Non-pigmented ciliary epithelial cell (primary cell): Measurements from ENCODE around the gene ACHE.

Source experiments
- DNase-seq: peaks from one replicate; pipeline ENCODE4 v3.0.0-alpha.2; 2010; ENCODE audit warnings: low read depth

Gene ACHE

GRCh38 chr7:100896732-100897608 lies 1.3 kb upstream of the ACHE start:
- DNase-seq, result no peak

GRCh38 chr7:100895956-100896731 lies 456 bp upstream of the ACHE start:
- no peak for DNase-seq

GRCh38 chr7:100894860-100895700 lies 608 bp downstream of the ACHE start:
- no peak for DNase-seq

GRCh38 chr7:100893910-100894721 lies 1.6 kb downstream of the ACHE start:
- no peak for DNase-seq

GRCh38 chr7:100893318-100893895 lies 2.3 kb downstream of the ACHE start:
- DNase-seq, result no peak

GRCh38 chr7:100892364-100893317 lies 3.0 kb downstream of the ACHE start:
- no peak for DNase-seq

GRCh38 chr7:100891568-100892247 lies 4.0 kb downstream of the ACHE start:
- DNase-seq, result no peak

- no peak for DNase-seq
Measured at GRCh38 chr7:100890653-100891567, 4.8 kb downstream of the ACHE start.

GRCh38 chr7:100888988-100889750 lies 6.5 kb downstream of the ACHE start, which contains the start of gene UFSP1:
Gene UFSP1 (minus strand): TSS chr7:100889715. CDS start chr7:100889271, 444 bp downstream.
- no peak for DNase-seq

GRCh38 chr7:100888291-100888987 lies 7.2 kb downstream of the ACHE start:
- no peak for DNase-seq

- DNase-seq, result no peak
Measured at GRCh38 chr7:100887516-100888290, 8.0 kb downstream of the ACHE start.

GRCh38 chr7:100886936-100887515 lies 8.7 kb downstream of the ACHE start:
- DNase-seq, result no peak

- DNase-seq, result no peak
Measured at GRCh38 chr7:100886142-100886935, 9.3 kb downstream of the ACHE start.

GRCh38 chr7:100885440-100886141 lies 10.1 kb downstream of the ACHE start:
- DNase-seq, result no peak
